ENCODE measurements around the gene MYO1A.
"Not testable (repeated sequence)": the region's sequence is repeated elsewhere in the genome, so short reads cannot be mapped to it uniquely, and the experiment has no call there.

The MYO1A gene

DNA sequence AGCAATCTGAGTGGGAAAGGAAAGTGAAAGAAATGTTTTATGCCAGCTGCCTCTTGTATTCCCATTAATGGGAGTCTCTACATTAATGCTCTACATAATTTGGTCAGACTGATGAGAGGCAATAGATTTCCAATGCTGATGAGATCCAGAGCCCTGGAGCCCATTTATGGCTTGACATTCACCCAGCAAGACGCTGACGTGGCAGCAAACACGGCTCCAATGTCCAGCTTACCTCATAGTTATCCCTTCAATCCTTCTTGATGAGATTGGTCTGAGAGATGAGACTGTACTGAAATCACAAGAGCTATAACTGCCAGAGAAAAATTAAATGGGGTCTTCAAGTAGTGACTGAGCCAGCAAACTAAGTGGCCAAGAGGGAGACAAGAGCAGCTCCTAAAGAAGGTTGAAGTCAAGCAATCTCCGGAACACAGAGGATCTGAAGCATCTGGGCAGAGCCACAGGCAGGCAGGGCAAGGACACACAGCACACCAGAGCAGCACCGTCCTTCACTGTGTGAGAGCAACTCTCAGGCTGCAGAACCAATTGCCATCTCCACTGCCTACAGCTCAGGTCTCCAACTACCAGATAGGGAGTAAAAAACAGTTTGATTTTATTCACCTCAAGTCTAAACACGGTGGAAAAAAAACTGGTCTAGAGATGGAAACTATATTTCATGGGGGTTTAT, 7.3 kb upstream of the MYO1A start:
- Histone ChIP-seq H3K9me3 (ENCODE audit: insufficient read depth, low read length) (no peaks in the 10 kb centered on the region), H3K36me3 (replicated peaks; ENCODE audit: low read depth, low read length) (peaks cover 62% of the 10 kb centered on the region)

DNA sequence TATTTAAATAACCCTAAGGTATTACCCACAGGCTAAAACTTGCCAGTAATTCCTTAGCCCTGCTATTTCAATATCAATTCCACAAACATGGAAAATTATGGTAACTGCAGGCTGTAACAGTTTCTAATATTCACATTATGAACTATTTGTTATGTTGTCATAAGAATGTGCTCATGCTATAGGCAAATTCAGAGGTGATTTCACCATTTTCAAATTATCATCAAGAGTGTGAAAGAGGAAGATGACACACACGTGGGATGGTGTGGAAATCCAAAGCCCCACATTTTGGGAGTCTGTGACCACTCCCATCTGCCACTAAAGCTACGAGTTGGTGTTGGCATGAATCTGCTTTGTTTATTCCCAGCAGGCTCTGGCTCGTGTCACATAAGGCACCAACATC, 5.9 kb upstream of the MYO1A start:
- Histone ChIP-seq H3K4me2 (ENCODE audit: low read length) (no peak overlapping the region), H3K4me1 (ENCODE audit: low read length) (peaks cover 9% of the 10 kb centered on the region), H3K9me3 (ENCODE audit: insufficient read depth, low read length) (no peaks in the 10 kb centered on the region), H3K27ac (ENCODE audit: low read length) (no peak overlapping the region), H3K27me3 (ENCODE audit: low read depth, low read length) (no peaks in the 10 kb centered on the region), H3K9ac (ENCODE audit: low read length) (no peak overlapping the region), H2AFZ (ENCODE audit: low read depth, low read length) (no peak overlapping the region), H3K4me3 (ENCODE audit: low read length) (no peak overlapping the region), H4K20me1 (ENCODE audit: insufficient read depth, low read length) (no peaks in the 10 kb centered on the region), H3K79me2 (ENCODE audit: low read length) (no peaks in the 10 kb centered on the region), H3K36me3 (replicated peaks; ENCODE audit: low read depth, low read length) (peaks cover 58% of the 10 kb centered on the region)
- TF ChIP-seq, protein P1, sequence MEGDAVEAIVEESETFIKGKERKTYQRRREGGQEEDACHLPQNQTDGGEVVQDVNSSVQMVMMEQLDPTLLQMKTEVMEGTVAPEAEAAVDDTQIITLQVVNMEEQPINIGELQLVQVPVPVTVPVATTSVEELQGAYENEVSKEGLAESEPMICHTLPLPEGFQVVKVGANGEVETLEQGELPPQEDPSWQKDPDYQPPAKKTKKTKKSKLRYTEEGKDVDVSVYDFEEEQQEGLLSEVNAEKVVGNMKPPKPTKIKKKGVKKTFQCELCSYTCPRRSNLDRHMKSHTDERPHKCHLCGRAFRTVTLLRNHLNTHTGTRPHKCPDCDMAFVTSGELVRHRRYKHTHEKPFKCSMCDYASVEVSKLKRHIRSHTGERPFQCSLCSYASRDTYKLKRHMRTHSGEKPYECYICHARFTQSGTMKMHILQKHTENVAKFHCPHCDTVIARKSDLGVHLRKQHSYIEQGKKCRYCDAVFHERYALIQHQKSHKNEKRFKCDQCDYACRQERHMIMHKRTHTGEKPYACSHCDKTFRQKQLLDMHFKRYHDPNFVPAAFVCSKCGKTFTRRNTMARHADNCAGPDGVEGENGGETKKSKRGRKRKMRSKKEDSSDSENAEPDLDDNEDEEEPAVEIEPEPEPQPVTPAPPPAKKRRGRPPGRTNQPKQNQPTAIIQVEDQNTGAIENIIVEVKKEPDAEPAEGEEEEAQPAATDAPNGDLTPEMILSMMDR (IDR thresholded peaks at IDR 0.05; ENCODE audit: low read depth, low read length): no peak
- TF ChIP-seq EZH2phosphoT487 (IDR thresholded peaks at IDR 0.05; ENCODE audit: low read depth): no peak

More for the DNA sequence above, 7.3 kb upstream of the MYO1A start:
- Histone ChIP-seq H3K27me3 (ENCODE audit: low read depth, low read length) (no peaks in the 10 kb centered on the region), H2AFZ (ENCODE audit: low read depth, low read length) (no peak overlapping the region), H3K27ac (ENCODE audit: low read length) (no peak overlapping the region), H3K9ac (ENCODE audit: low read length) (no peak overlapping the region), H3K4me3 (ENCODE audit: low read length) (no peak overlapping the region), H3K4me2 (ENCODE audit: low read length) (no peak overlapping the region), H3K4me1 (ENCODE audit: low read length) (peaks cover 9% of the 10 kb centered on the region), H4K20me1 (ENCODE audit: insufficient read depth, low read length) (no peaks in the 10 kb centered on the region), H3K79me2 (ENCODE audit: low read length) (no peaks in the 10 kb centered on the region)
- no peak for TF ChIP-seq EZH2phosphoT487 (IDR thresholded peaks at IDR 0.05; ENCODE audit: low read depth)
- TF ChIP-seq, protein P1 (IDR thresholded peaks at IDR 0.05; ENCODE audit: low read depth, low read length): no peak

DNA sequence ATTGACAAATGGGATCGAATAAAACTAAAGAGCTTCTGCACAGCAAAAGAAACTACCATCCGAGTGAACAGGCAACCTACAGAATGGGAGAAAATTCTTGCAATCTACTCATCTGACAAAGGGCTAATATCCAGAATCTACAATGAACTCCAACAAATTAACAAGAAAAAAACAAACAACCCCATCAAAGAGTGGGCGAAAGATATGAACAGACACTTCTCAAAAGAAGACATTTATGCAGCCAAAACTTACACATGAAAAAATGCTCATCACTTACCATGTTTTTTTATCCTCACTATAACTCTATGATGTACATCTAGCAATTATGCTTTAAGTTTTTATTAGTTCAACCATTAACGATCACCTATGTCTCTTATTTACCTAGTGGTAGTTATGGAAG, 4.0 kb upstream of the MYO1A start:
- peaks cover 39% of the 10 kb centered on the region for H3K36me3 ChIP-seq (replicated peaks; ENCODE audit: low read depth, low read length)
- not testable (repeated sequence) for H3K9ac ChIP-seq (ENCODE audit: low read length); H3K4me2 ChIP-seq (ENCODE audit: low read length); H2AFZ ChIP-seq (ENCODE audit: low read depth, low read length); H3K9me3 ChIP-seq (ENCODE audit: insufficient read depth, low read length); H3K27me3 ChIP-seq (ENCODE audit: low read depth, low read length); H4K20me1 ChIP-seq (ENCODE audit: insufficient read depth, low read length); H3K27ac ChIP-seq (ENCODE audit: low read length); H3K4me1 ChIP-seq (ENCODE audit: low read length); H3K4me3 ChIP-seq (ENCODE audit: low read length); H3K79me2 ChIP-seq (ENCODE audit: low read length)

DNA sequence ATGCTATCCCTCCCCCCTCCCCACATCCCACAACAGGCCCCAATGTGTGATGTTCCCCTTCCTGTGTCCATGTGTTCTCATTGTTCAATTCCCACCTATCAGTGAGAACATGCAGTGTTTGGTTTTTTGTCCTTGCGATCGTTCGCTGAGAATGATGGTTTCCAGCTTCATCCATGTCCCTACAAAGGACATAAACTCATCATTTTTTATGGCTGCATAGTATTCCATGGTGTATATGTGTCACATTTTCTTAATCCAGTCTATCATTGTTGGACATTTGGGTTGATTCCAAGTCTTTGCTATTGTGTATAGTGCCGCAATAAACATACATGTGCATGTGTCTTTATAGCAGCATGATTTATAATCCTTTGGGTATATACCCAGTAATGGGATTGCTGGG, 3.2 kb upstream of the MYO1A start:
- not testable (repeated sequence) for H3K79me2 ChIP-seq (ENCODE audit: low read length); H3K4me2 ChIP-seq (ENCODE audit: low read length); H3K27ac ChIP-seq (ENCODE audit: low read length); H3K9me3 ChIP-seq (ENCODE audit: insufficient read depth, low read length); H4K20me1 ChIP-seq (ENCODE audit: insufficient read depth, low read length); H3K27me3 ChIP-seq (ENCODE audit: low read depth, low read length); H2AFZ ChIP-seq (ENCODE audit: low read depth, low read length); H3K9ac ChIP-seq (ENCODE audit: low read length); H3K4me3 ChIP-seq (ENCODE audit: low read length); H3K4me1 ChIP-seq (ENCODE audit: low read length)
- H3K36me3 ChIP-seq (replicated peaks; ENCODE audit: low read depth, low read length): peaks cover 32% of the 10 kb centered on the region

DNA sequence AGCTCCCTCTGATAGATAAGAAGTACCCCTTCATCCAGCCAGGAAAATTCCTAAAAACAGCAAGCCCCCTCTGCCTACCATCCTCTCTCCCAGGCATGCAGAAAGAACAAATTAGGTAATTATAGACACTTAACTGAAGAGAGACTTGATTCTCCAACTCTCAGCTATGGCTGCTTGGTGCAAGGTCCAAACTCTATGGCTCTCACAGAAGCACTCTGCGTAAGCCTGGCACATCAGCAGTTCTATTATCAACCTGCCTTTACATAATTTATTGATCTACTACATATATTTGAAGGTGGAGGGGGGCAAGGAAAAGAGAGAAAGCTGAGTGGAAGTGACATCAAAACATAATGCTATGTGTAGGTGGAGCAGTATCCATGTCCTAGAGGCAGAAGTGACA, 1.1 kb upstream of the MYO1A start:
- no peak overlapping the region for H2AFZ ChIP-seq (ENCODE audit: low read depth, low read length)
- peaks cover 12% of the 10 kb centered on the region for H3K36me3 ChIP-seq (replicated peaks; ENCODE audit: low read depth, low read length)
- no peak overlapping the region for H3K4me2 ChIP-seq (ENCODE audit: low read length)
- no peak overlapping the region for H3K27ac ChIP-seq (ENCODE audit: low read length)
- TF ChIP-seq EZH2phosphoT487 (IDR thresholded peaks at IDR 0.05; ENCODE audit: low read depth): no peak
- TF ChIP-seq, protein P1 (IDR thresholded peaks at IDR 0.05; ENCODE audit: low read depth, low read length): no peak
- H3K9ac ChIP-seq (ENCODE audit: low read length): no peak overlapping the region
- no peaks in the 10 kb centered on the region for H3K79me2 ChIP-seq (ENCODE audit: low read length)
- H4K20me1 ChIP-seq (ENCODE audit: insufficient read depth, low read length): no peaks in the 10 kb centered on the region
- H3K27me3 ChIP-seq (ENCODE audit: low read depth, low read length): no peaks in the 10 kb centered on the region; the same call in 1 of the 2 replicates
- peaks cover 18% of the 10 kb centered on the region for H3K4me1 ChIP-seq (ENCODE audit: low read length)
- H3K9me3 ChIP-seq (ENCODE audit: insufficient read depth, low read length): no peaks in the 10 kb centered on the region
- no peak overlapping the region for H3K4me3 ChIP-seq (ENCODE audit: low read length)
